K562 (cell line): ENCODE results near the gene ZBTB24. TPM values are rescaled to one million over a fixed set of nuclear protein-coding genes. Genes with fewer than 3 reads are reported as not detected.

ENCODE experiments used
- ATAC-seq: fragments of 200-7000 bp; cut with Tn5 transposase; 3 replicates; pipeline ENCODE4 v1.9.1; 2020; ENCODE audit warnings: moderate library complexity
- BruUV-seq: library from RNA; stranded (reverse); fragments of 400-500 nt; replicated peaks from 2 replicates; lab custom pipeline; 2021; lab: Mats Ljungman, UMichigan
- CTCF ChIA-PET: fragments of 300-600 bp; formaldehyde crosslinking; extraction: SDS; loops from one replicate; lab custom pipeline; 2021; ENCODE audit warnings: low intra/inter-chr PET ratio; lab: Yijun Ruan, JAX
- POLR2A ChIA-PET: fragments of 300-600, 350-650 bp; sonication (Branson Sonifier 250); formaldehyde crosslinking; extraction: SDS; loops from one replicate; lab custom pipeline; 2021; ENCODE audit warnings: antibody characterized with exemption, inconsistent platforms; lab: Yijun Ruan, JAX
- DNase-seq, 4 experiments: peaks; one replicate each; pipeline versions ENCODE4 v3.0.0 to v3.0.0-alpha.2; 2011 to 2018; ENCODE audit warnings: low spot score in 3 of 4, mixed read lengths in 3 of 4; ENCODE audit errors: extremely low read depth in 1 of 4
- FAIRE-seq: peaks from 2 replicates; lab custom pipeline; 2011; peaks lifted over from hg19 to GRCh38; lab: Jason Lieb, UNC
- H2AFZ ChIP-seq: 2 replicates; pipeline ENCODE4 v1.6.0; 2011; ENCODE audit warnings: low read depth, low read length, control low read depth, inconsistent platforms
- H3K27ac ChIP-seq: fragments of 200-600 bp; 3 replicates; pipeline ENCODE4 v1.8.0; 2011; ENCODE audit warnings: low read depth, mild to moderate bottlenecking, control low read depth, inconsistent platforms, low read length, moderate library complexity, mixed read lengths; ENCODE audit errors: extremely low read depth
- H3K27me3 ChIP-seq, 2 experiments: fragments of 300-600 bp in 1 of 2; 2 replicates in 1 of 2; 3 replicates in 1 of 2; pipeline versions ENCODE4 v1.6.0 to v1.8.0; 2011; ENCODE audit warnings: inconsistent platforms in 2 of 2, low read length in 2 of 2, mild to moderate bottlenecking in 1 of 2, mixed read lengths in 1 of 2, moderate library complexity in 1 of 2; ENCODE audit not compliant: control insufficient read depth in 2 of 2, insufficient read depth in 2 of 2
- H3K36me3 ChIP-seq: fragments of 300-600 bp; 3 replicates; pipeline ENCODE4 v1.8.0; 2011; ENCODE audit warnings: mild to moderate bottlenecking, low read length, inconsistent platforms; ENCODE audit not compliant: control insufficient read depth, insufficient read depth
- H3K4me1 ChIP-seq, 2 experiments: fragments of 200-600 bp in 1 of 2; replicated peaks in 1 of 2; 2 replicates in 1 of 2; 3 replicates in 1 of 2; pipeline versions ENCODE4 v1.5.1 to v1.8.0; 2011; ENCODE audit warnings: inconsistent platforms in 2 of 2, low read length in 2 of 2, mild to moderate bottlenecking in 1 of 2, mixed read lengths in 1 of 2, moderate library complexity in 1 of 2; ENCODE audit not compliant: control insufficient read depth in 2 of 2, insufficient read depth in 2 of 2
- H3K4me2 ChIP-seq: 2 replicates; pipeline ENCODE4 v1.6.1; 2011; ENCODE audit warnings: low read length, control low read depth, inconsistent platforms, mixed read lengths; ENCODE audit not compliant: insufficient read depth
- H3K4me3 ChIP-seq: fragments of 200-600 bp; sonication (generic), shearing (Covaris generic); 2 replicates; pipeline ENCODE4 v1.5.1; 2016; ENCODE audit warnings: control low read depth, inconsistent platforms
- H3K79me2 ChIP-seq: fragments of 200-600 bp; 3 replicates; pipeline ENCODE4 v1.8.0; 2011; ENCODE audit warnings: low read length, inconsistent platforms; ENCODE audit not compliant: control insufficient read depth, insufficient read depth
- H3K9ac ChIP-seq, 2 experiments: 2 replicates each; pipeline versions ENCODE4 v1.6.0 to v1.6.1; 2011; ENCODE audit warnings: low read depth in 2 of 2, low read length in 2 of 2, control low read depth in 1 of 2, inconsistent platforms in 1 of 2, mild to moderate bottlenecking in 1 of 2, mixed read lengths in 1 of 2; ENCODE audit not compliant: insufficient read depth in 1 of 2
- H3K9me1 ChIP-seq: one replicate; pipeline ENCODE4 v1.6.0; 2011; ENCODE audit warnings: inconsistent platforms, mild to moderate bottlenecking, low read length, moderate library complexity; ENCODE audit not compliant: control insufficient read depth, insufficient read depth
- H3K9me3 ChIP-seq: replicated peaks from 2 replicates; pipeline ENCODE4 v1.5.1; 2011; ENCODE audit warnings: low read depth, low read length, inconsistent platforms; ENCODE audit not compliant: control insufficient read depth, insufficient read depth
- H4K20me1 ChIP-seq: replicated peaks from 2 replicates; pipeline ENCODE4 v1.6.1; 2011; ENCODE audit warnings: low read length, inconsistent platforms, mixed read lengths; ENCODE audit not compliant: control insufficient read depth, insufficient read depth
- ARNT ChIP-seq, 2 experiments: fragments of 450-650 bp; IDR thresholded peaks; 2 replicates each; pipeline ENCODE4 v1.6.1; 2016; ENCODE audit warnings: mild to moderate bottlenecking in 1 of 2
- CCNT2 ChIP-seq: IDR thresholded peaks from 2 replicates; pipeline ENCODE4 v1.6.1; 2011; ENCODE audit warnings: borderline replicate concordance, low read depth, mild to moderate bottlenecking, moderate library complexity, mixed read lengths, low read length; ENCODE audit not compliant: insufficient read length; ENCODE audit errors: extremely low read depth
- DNMT1 ChIP-seq: fragments of 450-650 bp; IDR thresholded peaks from 2 replicates; pipeline ENCODE4 v1.6.1; 2016; ENCODE audit warnings: antibody characterized with exemption, mild to moderate bottlenecking
- E2F4 ChIP-seq: sonication (generic); formaldehyde crosslinking; IDR thresholded peaks from 2 replicates; pipeline ENCODE4 v1.8.0; 2022; ENCODE audit warnings: mild to moderate bottlenecking, low read depth, missing genetic modification reagents
- NCOA1 ChIP-seq: fragments of 450-650 bp; IDR thresholded peaks from 2 replicates; pipeline ENCODE4 v1.6.1; 2016; ENCODE audit warnings: low read depth
- NFATC3 ChIP-seq: fragments of 450-650 bp; IDR thresholded peaks from 2 replicates; pipeline ENCODE4 v1.6.1; 2017; ENCODE audit warnings: mild to moderate bottlenecking
- POLR3A ChIP-seq: IDR thresholded peaks from 2 replicates; pipeline ENCODE4 v1.6.1; 2011; ENCODE audit warnings: borderline replicate concordance, mild to moderate bottlenecking, moderate library complexity; ENCODE audit not compliant: insufficient read length, insufficient read depth; ENCODE audit errors: extremely low read depth
- TAF7 ChIP-seq: fragments of 450-650 bp; IDR thresholded peaks from 2 replicates; pipeline ENCODE4 v1.6.1; 2016; ENCODE audit warnings: missing genetic modification characterization, missing compliant biosample characterization
- XRCC3 ChIP-seq: fragments of 450-650 bp; IDR thresholded peaks from 2 replicates; pipeline ENCODE4 v1.6.1; 2017; ENCODE audit warnings: mild to moderate bottlenecking, moderate library complexity
- ZBTB40 ChIP-seq, 2 experiments: fragments of 450-650 bp in 1 of 2; sonication (generic) in 1 of 2; formaldehyde crosslinking in 1 of 2; IDR thresholded peaks; 2 replicates each; pipeline versions ENCODE4 v1.7.1 to v1.9.0; 2016 to 2022; ENCODE audit warnings: inconsistent platforms in 1 of 2, mild to moderate bottlenecking in 1 of 2, missing genetic modification reagents in 1 of 2
- ZNF282 ChIP-seq: sonication (generic); formaldehyde crosslinking; IDR thresholded peaks from 2 replicates; pipeline ENCODE4 v1.8.1; 2023; ENCODE audit warnings: missing genetic modification reagents
- ZNF395 ChIP-seq: fragments of 200-800 bp; sonication (Bioruptor generic); IDR thresholded peaks from 2 replicates; pipeline ENCODE4 v1.6.1; 2017; ENCODE audit warnings: missing genetic modification characterization, missing compliant biosample characterization
- in situ Hi-C: fragments of 300-500 bp; cut with MboI; formaldehyde crosslinking; loops from 4 replicates; pipeline ENCODE4 v1.15.0; 2018; ENCODE audit warnings: inconsistent platforms, mixed read lengths
- intact Hi-C: fragments of 100-400 bp; cut with micrococcal nuclease; formaldehyde crosslinking; loops from 2 replicates; pipeline ENCODE4 v1.14.2; 2022
- polyA plus RNA-seq, 8 experiments: library from polyadenylated mRNA; depleted of rRNA in 4 of 8; stranded (reverse) in 5 of 8; unstranded in 3 of 8; fragments of >200 nt; fragmentation: Nextera tagmentation in 2 of 8; fragmentation: Illumina TruSeq in 1 of 8; extraction: Ambion mirVana in 2 of 8; extraction: Trizol in 1 of 8; gene quantifications; 2 replicates each; pipeline versions ENCODE4 v1.2.1 to v1.2.3, GENCODE V29; 2011 to 2014; ENCODE audit warnings: inconsistent platforms in 1 of 8, missing spikeins in 1 of 8
- total RNA-seq, 7 experiments: library from RNA; depleted of rRNA in 6 of 7; stranded (reverse); fragments of >200 nt in 6 of 7; fragmentation: Illumina TruSeq in 2 of 7; extraction: Trizol in 2 of 7; gene quantifications; 2 replicates each; pipeline versions ENCODE4 v1.2.1 to v1.2.3, GENCODE V29; 2011 to 2021; ENCODE audit warnings: low replicate concordance in 1 of 7

The ZBTB24 gene
- total and polyA plus RNA-seq, 9 of the 15 experiments (the other 6 are each of a cell fraction or from before 2014, with no cell fraction given): 2.0 to 16.7 (median 8.3) TPM

- H3K36me3 ChIP-seq: no peaks in the 10 kb centered on the region
- no peak for DNase-seq
- FAIRE-seq: no peak
- POLR2A ChIA-PET: interaction anchor here (0.6 kb wide), 1 partner anchor 1020 kb away, joined by 3 read pairs; no protein-coding TSS in a partner anchor
- BruUV-seq: no TSS peak
- no peak overlapping the region for H2AFZ ChIP-seq
- H4K20me1 ChIP-seq: no peaks in the 10 kb centered on the region
- H3K9me3 ChIP-seq: no peaks in the 10 kb centered on the region
- H3K4me1 ChIP-seq: no peaks in the 10 kb centered on the region
- CTCF ChIA-PET: no interaction called here
- ATAC-seq: no peak
- peaks cover 0 to 3% of the 10 kb centered on the region in 2 experiments; a peak in 1 of 5 replicates for H3K27me3 ChIP-seq
- H3K79me2 ChIP-seq: no peaks in the 10 kb centered on the region
- H3K4me2 ChIP-seq: no peak overlapping the region
- no peaks in the 10 kb centered on the region for H3K9me1 ChIP-seq
- H3K9ac ChIP-seq: no peak overlapping the region
- H3K27ac ChIP-seq: no peak overlapping the region
- intact Hi-C loops: no loop called here
- H3K4me3 ChIP-seq: no peak overlapping the region
- in situ Hi-C loops: loop anchor here (10.0 kb wide), 1 partner anchor 181 kb away; no protein-coding TSS in a partner anchor
- TF ChIP-seq XRCC3: no peak
- no peak for TF ChIP-seq NFATC3
- TF ChIP-seq ZNF282: no peak
- TF ChIP-seq CCNT2: no peak
- no peak for TF ChIP-seq NCOA1
- no peak for TF ChIP-seq ZBTB40 (IDR thresholded peaks at IDR 0.05)
- no peak for TF ChIP-seq ZBTB40 (CRISPR knock-in tag; IDR thresholded peaks at IDR 0.05)
- no peak for TF ChIP-seq ZNF395
- TF ChIP-seq E2F4 (CRISPR knock-in tag): no peak
- TF ChIP-seq ARNT (IDR thresholded peaks at IDR 0.05): no peak
- TF ChIP-seq DNMT1: no peak
- TF ChIP-seq POLR3A: no peak
- no peak for TF ChIP-seq TAF7 (tag)
Measured at GRCh38 chr6:109524129-109524528, 41.1 kb upstream of the ZBTB24 start.
